MM.1S (cell line): Measurements from ENCODE around the gene ALG5.

ENCODE experiments used
- DNase-seq: peaks from one replicate; pipeline ENCODE4 v3.0.0-alpha.2; 2015
- H2AFZ ChIP-seq: fragments of 300-600 bp; sonication (generic); 2 replicates; pipeline ENCODE4 v1.6.0; 2016; ENCODE audit warnings: antibody characterized with exemption, low read length
- H3F3A ChIP-seq: fragments of 300-600 bp; sonication (generic); 2 replicates; pipeline ENCODE4 v1.6.1; 2016; ENCODE audit warnings: mild to moderate bottlenecking, antibody characterized with exemption, low read length, moderate library complexity, mixed read lengths; ENCODE audit not compliant: insufficient read depth
- H3K27ac ChIP-seq: fragments of 300-600 bp; sonication (generic); 2 replicates; pipeline ENCODE4 v1.5.1; 2016; ENCODE audit warnings: mild to moderate bottlenecking, low read length
- H3K27me3 ChIP-seq: fragments of 300-600 bp; sonication (generic); replicated peaks from 2 replicates; pipeline ENCODE4 v1.6.0; 2016; ENCODE audit warnings: low read length; ENCODE audit not compliant: insufficient read depth
- H3K36me3 ChIP-seq: fragments of 300-600 bp; sonication (generic); replicated peaks from 2 replicates; pipeline ENCODE4 v1.6.1; 2016; ENCODE audit warnings: mild to moderate bottlenecking, low read length, mixed read lengths; ENCODE audit not compliant: insufficient read depth
- H3K4me1 ChIP-seq: fragments of 300-600 bp; sonication (generic); 2 replicates; pipeline ENCODE4 v1.6.1; 2016; ENCODE audit warnings: low read length, mixed read lengths
- H3K4me2 ChIP-seq: fragments of 300-600 bp; sonication (generic); 2 replicates; pipeline ENCODE4 v1.6.0; 2016; ENCODE audit warnings: low read depth, low read length
- H3K4me3 ChIP-seq: fragments of 300-600 bp; sonication (generic); 2 replicates; pipeline ENCODE4 v1.5.1; 2016; ENCODE audit warnings: low read length, mixed read lengths
- H3K79me2 ChIP-seq: fragments of 300-600 bp; sonication (generic); 2 replicates; pipeline ENCODE4 v1.6.1; 2016; ENCODE audit warnings: mixed run types, low read length, mixed read lengths
- H3K9ac ChIP-seq: fragments of 300-600 bp; sonication (generic); 2 replicates; pipeline ENCODE4 v1.6.1; 2016; ENCODE audit warnings: low read length, mixed read lengths
- H3K9me2 ChIP-seq: fragments of 300-600 bp; sonication (generic); replicated peaks from 2 replicates; pipeline ENCODE4 v1.6.1; 2016; ENCODE audit warnings: mild to moderate bottlenecking, low read length, mixed read lengths; ENCODE audit not compliant: insufficient read depth
- H3K9me3 ChIP-seq: fragments of 300-600 bp; sonication (generic); replicated peaks from 2 replicates; pipeline ENCODE4 v1.6.1; 2016; ENCODE audit warnings: mild to moderate bottlenecking, low read length, mixed read lengths; ENCODE audit not compliant: insufficient read depth
- H4K20me1 ChIP-seq: fragments of 300-600 bp; sonication (generic); 2 replicates; pipeline ENCODE4 v1.6.1; 2016; ENCODE audit warnings: mild to moderate bottlenecking, low read length, moderate library complexity, mixed read lengths; ENCODE audit not compliant: insufficient read depth
- CTCF ChIP-seq: fragments of 300-600 bp; sonication (generic); IDR thresholded peaks from 2 replicates; pipeline ENCODE4 v1.5.1; 2016; ENCODE audit warnings: antibody characterized with exemption, low read length, mixed read lengths
- EZH2 ChIP-seq: fragments of 300-600 bp; sonication (generic); optimal IDR thresholded peaks from 2 replicates; pipeline ENCODE3; 2017; ENCODE audit warnings: low read depth, mild to moderate bottlenecking, antibody characterized with exemption, low read length, mixed read lengths
- EZH2phosphoT487 ChIP-seq: fragments of 300-600 bp; sonication (generic); IDR thresholded peaks from 2 replicates; pipeline ENCODE4 v1.6.1; 2018; ENCODE audit warnings: antibody characterized with exemption, low read length

ALG5 gene

GRCh38 chr13:37001921-37002250 is 2.7 kb upstream of the ALG5 start:
- no peak for TF ChIP-seq CTCF
- TF ChIP-seq EZH2 = no peak
- TF ChIP-seq EZH2phosphoT487 = no peak
- Histone ChIP-seq H3K27ac (no peak overlapping the region; the same call in 1 of the 2 replicates), H3K36me3 (no peaks in the 10 kb centered on the region), H3F3A (no peaks in the 10 kb centered on the region), H3K27me3 (no peaks in the 10 kb centered on the region), H3K9me3 (no peaks in the 10 kb centered on the region), H3K9ac (peak overlapping the region; percentile 95; the same call in 1 of the 2 replicates), H3K4me3 (peak overlapping the region; percentile 79), H3K4me2 (peak overlapping the region; percentile 76), H4K20me1 (no peaks in the 10 kb centered on the region), H3K4me1 (no peaks in the 10 kb centered on the region), H3K9me2 (no peaks in the 10 kb centered on the region), H2AFZ (no peak overlapping the region), H3K79me2 (peaks cover 46% of the 10 kb centered on the region)
- no peak for DNase-seq

- Histone ChIP-seq H4K20me1 (no peaks in the 10 kb centered on the region), H3F3A (no peaks in the 10 kb centered on the region), H3K27me3 (no peaks in the 10 kb centered on the region), H2AFZ (peak overlapping the region; percentile 77; the same call in 1 of the 2 replicates), H3K9me2 (no peaks in the 10 kb centered on the region), H3K79me2 (peaks cover 65% of the 10 kb centered on the region), H3K4me2 (peak overlapping the region; percentile 73), H3K36me3 (no peaks in the 10 kb centered on the region), H3K9me3 (no peaks in the 10 kb centered on the region), H3K27ac (peak overlapping the region; percentile 41; the same call in 1 of the 2 replicates), H3K4me1 (no peaks in the 10 kb centered on the region), H3K4me3 (peak overlapping the region; percentile 90), H3K9ac (peak overlapping the region; percentile 94)
- peak; percentile 7 for DNase-seq
- no peak for TF ChIP-seq EZH2
- TF ChIP-seq CTCF = no peak
- no peak for TF ChIP-seq EZH2phosphoT487
Observed at GRCh38 chr13:36998624-36999041, 507 bp downstream of the ALG5 start.

- peak overlapping the region; percentile 90 for H3K4me3 ChIP-seq
- no peaks in the 10 kb centered on the region for H3K9me3 ChIP-seq
- H3K79me2 ChIP-seq = peaks cover 58% of the 10 kb centered on the region
- H3K4me2 ChIP-seq = peak overlapping the region; percentile 73
- TF ChIP-seq EZH2phosphoT487 = no peak
- no peak for TF ChIP-seq EZH2
- no peaks in the 10 kb centered on the region for H3F3A ChIP-seq
- H3K27ac ChIP-seq = no peak overlapping the region
- H3K27me3 ChIP-seq = no peaks in the 10 kb centered on the region
- no peak overlapping the region for H2AFZ ChIP-seq
- H3K36me3 ChIP-seq = no peaks in the 10 kb centered on the region
- no peaks in the 10 kb centered on the region for H3K4me1 ChIP-seq
- no peaks in the 10 kb centered on the region for H4K20me1 ChIP-seq
- H3K9me2 ChIP-seq = no peaks in the 10 kb centered on the region
- DNase-seq = no peak
- H3K9ac ChIP-seq = peak overlapping the region; percentile 94
Observed at GRCh38 chr13:36997716-36998427, 1.3 kb downstream of the ALG5 start.

GRCh38 chr13:36992362-36992761 is 6.8 kb downstream of the ALG5 start:
- Histone ChIP-seq H3K9me2 (no peaks in the 10 kb centered on the region), H3K4me1 (no peaks in the 10 kb centered on the region), H3K27ac (no peak overlapping the region), H3F3A (no peaks in the 10 kb centered on the region), H4K20me1 (no peaks in the 10 kb centered on the region), H3K36me3 (no peaks in the 10 kb centered on the region; the same call in 1 of the 2 replicates), H2AFZ (no peak overlapping the region), H3K4me3 (no peak overlapping the region), H3K9ac (no peak overlapping the region), H3K27me3 (no peaks in the 10 kb centered on the region), H3K9me3 (no peaks in the 10 kb centered on the region), H3K79me2 (peaks cover 24% of the 10 kb centered on the region), H3K4me2 (no peak overlapping the region)
- no peak for TF ChIP-seq CTCF
- TF ChIP-seq EZH2 = no peak
- TF ChIP-seq EZH2phosphoT487 = no peak
- no peak for DNase-seq
